Uterus (tissue), 2 donors: ENCODE data around the gene TBC1D5.

ENCODE experiments used
- CTCF ChIP-seq, 4 experiments: fragments of 200-600 bp in 2 of 4; fragments of 450-650 bp in 2 of 4; sonication (generic) in 2 of 4; IDR thresholded peaks; one replicate each; pipeline ENCODE4 v1.5.1; 2016 to 2019; ENCODE audit warnings: antibody characterized with exemption in 4 of 4, mild to moderate bottlenecking in 2 of 4, moderate library complexity in 1 of 4
- POLR2A ChIP-seq, 2 donors: fragments of 450-650 bp; IDR thresholded peaks; one replicate each; pipeline ENCODE4 v1.6.1; 2016; ENCODE audit warnings: antibody characterized with exemption in 2 of 2, mild to moderate bottlenecking in 1 of 2, moderate library complexity in 1 of 2

- no peak for TF ChIP-seq CTCF (IDR thresholded peaks at IDR 0.05)
- TF ChIP-seq POLR2A (IDR thresholded peaks at IDR 0.05) = no peak
Measured at GRCh38 chr3:17287006-17287689, 455.3 kb downstream of the TBC1D5 start.
